GM12891 (cell line): ENCODE results near the gene NEURL2. TPM values are rescaled to one million over a fixed set of nuclear protein-coding genes. Genes with fewer than 3 reads are reported as not detected.
A peak's percentile ranks its signal among the peaks of the same experiment; 100 is the strongest.

Experiments
- DNase-seq: peaks from one replicate; pipeline ENCODE4 v3.0.0; 2011; ENCODE audit warnings: low spot score; ENCODE audit not compliant: insufficient read length
- FAIRE-seq: peaks from 2 replicates; lab custom pipeline; 2011; peaks lifted over from hg19 to GRCh38; lab: Jason Lieb, UNC
- PAX5 ChIP-seq: IDR thresholded peaks from 2 replicates; pipeline ENCODE4 v1.6.1; 2011; ENCODE audit warnings: low read length, moderate library complexity, mild to moderate bottlenecking; ENCODE audit not compliant: insufficient read depth, severe bottlenecking
- POLR2A ChIP-seq: IDR thresholded peaks from 2 replicates; pipeline ENCODE4 v1.6.1; 2011; ENCODE audit warnings: low read depth, low read length, control low read depth
- POLR2AphosphoS5 ChIP-seq: IDR thresholded peaks from 2 replicates; pipeline ENCODE4 v1.6.1; 2011; ENCODE audit warnings: low read depth, low read length, control low read depth
- POU2F2 ChIP-seq: IDR thresholded peaks from 2 replicates; pipeline ENCODE4 v1.6.1; 2011; ENCODE audit warnings: low read depth, mild to moderate bottlenecking, control low read depth, low read length, moderate library complexity
- SPI1 ChIP-seq: IDR thresholded peaks from 2 replicates; pipeline ENCODE4 v1.6.1; 2011; ENCODE audit warnings: low read depth, low read length, control low read depth
- TAF1 ChIP-seq: IDR thresholded peaks from 2 replicates; pipeline ENCODE4 v1.6.1; 2011; ENCODE audit warnings: low read depth, low read length, control low read depth
- polyA plus RNA-seq: library from polyadenylated mRNA; unstranded; fragments of >200 nt; gene quantifications from one replicate; pipeline ENCODE4 v1.2.1, GENCODE V29; 2012; ENCODE audit warnings: low read depth, missing spikeins, inconsistent platforms; ENCODE audit not compliant: missing spikeins

The NEURL2 gene
- polyA plus RNA-seq, result 2.6 TPM

- TF ChIP-seq SPI1, result peak; percentile 35; the same call in 1 of the 2 replicates
- TF ChIP-seq POU2F2, result peak; percentile 54; the same call in 1 of the 2 replicates
- no peak for TF ChIP-seq PAX5
- peak; percentile 81 for TF ChIP-seq TAF1
- TF ChIP-seq POLR2A, result no peak; the same call in 1 of the 2 replicates
- TF ChIP-seq POLR2AphosphoS5, result no peak
- DNase-seq (peak; percentile 100), FAIRE-seq (peak; percentile 83)
Observed at GRCh38 chr20:45890985-45891983, at the start of gene NEURL2, which contains the start of gene CTSA. TSS of gene NEURL2 (minus strand) at chr20:45891208. CDS start at chr20:45890991, 217 bp downstream. TSS of gene CTSA (plus strand) at chr20:45891335. CDS start at chr20:45891569, 234 bp downstream.

GRCh38 chr20:45940469-45940868, 49.5 kb upstream of the NEURL2 start:
- TF ChIP-seq POLR2AphosphoS5 (no peak), SPI1 (no peak), POU2F2 (no peak)
- DNase-seq, result no peak
- no peak for FAIRE-seq

- TF ChIP-seq POLR2AphosphoS5, result no peak
- no peak for TF ChIP-seq PAX5
- no peak for TF ChIP-seq SPI1
- no peak for TF ChIP-seq POLR2A
- TF ChIP-seq TAF1, result no peak
- TF ChIP-seq POU2F2, result no peak
- DNase-seq (no peak), FAIRE-seq (no peak)
Observed at GRCh38 chr20:45940053-45940452, 49.0 kb upstream of the NEURL2 start.

GRCh38 chr20:45938727-45939438, 47.9 kb upstream of the NEURL2 start:
- DNase-seq (no peak), FAIRE-seq (no peak)
- TF ChIP-seq PAX5, result no peak
- no peak for TF ChIP-seq TAF1
- TF ChIP-seq POLR2AphosphoS5, result no peak
- TF ChIP-seq POLR2A, result no peak
- TF ChIP-seq POU2F2, result no peak
- no peak for TF ChIP-seq SPI1

- DNase-seq (no peak), FAIRE-seq (no peak)
- TF ChIP-seq POLR2AphosphoS5 (no peak), SPI1 (no peak), POU2F2 (no peak), POLR2A (no peak), TAF1 (no peak), PAX5 (no peak)
Observed at GRCh38 chr20:45937765-45938164, 46.8 kb upstream of the NEURL2 start.

GRCh38 chr20:45935416-45936046, 44.5 kb upstream of the NEURL2 start:
- FAIRE-seq (no peak), DNase-seq (no peak)
- TF ChIP-seq POLR2AphosphoS5, result no peak
- TF ChIP-seq POLR2A, result no peak
- no peak for TF ChIP-seq POU2F2
- no peak for TF ChIP-seq PAX5
- TF ChIP-seq TAF1, result no peak

- peak; percentile 97 for DNase-seq
- peak; percentile 85 for FAIRE-seq
- TF ChIP-seq POLR2A, result peak; percentile 90
- peak; percentile 76 for TF ChIP-seq POLR2AphosphoS5
- TF ChIP-seq POU2F2, result peak; percentile 7; the same call in 1 of the 2 replicates
- TF ChIP-seq TAF1, result peak; percentile 99
- peak; percentile 62 for TF ChIP-seq PAX5
- no peak for TF ChIP-seq SPI1
Observed at GRCh38 chr20:45934586-45935415, 43.8 kb upstream of the NEURL2 start, which contains the start of gene PCIF1. TSS of gene PCIF1 (plus strand) at chr20:45934683. CDS start at chr20:45939000, 4,317 bp downstream.

GRCh38 chr20:45934046-45934585, 43.1 kb upstream of the NEURL2 start:
- TF ChIP-seq POLR2AphosphoS5 (no peak), PAX5 (no peak), SPI1 (no peak), POU2F2 (no peak), TAF1 (no peak), POLR2A (no peak)
- DNase-seq (no peak), FAIRE-seq (no peak)
